A172 (cell line): ENCODE measurements around the gene NTM. TPM values are rescaled to one million over a fixed set of nuclear protein-coding genes. Genes with fewer than 3 reads are reported as not detected.
"Not testable (repeated sequence)": the region's sequence is repeated elsewhere in the genome, so short reads cannot be mapped to it uniquely, and the experiment has no call there.

Source experiments
- DNase-seq: peaks from one replicate; pipeline ENCODE4 v3.0.0-alpha.2; 2015; ENCODE audit warnings: low spot score
- total RNA-seq: library from RNA; depleted of rRNA; stranded (reverse); fragments of >200 nt; shearing (Covaris generic); gene quantifications from 2 replicates; pipeline ENCODE4 v1.2.3, GENCODE V29; 2014

Gene NTM
- total RNA-seq, 1 experiment from 2014 or later, result 1.4 TPM

- DNase-seq, result no peak
Observed at GRCh38 chr11:132046288-132046865, 676.0 kb downstream of the NTM start.

GRCh38 chr11:132047167-132047566 lies 676.8 kb downstream of the NTM start:
- no peak for DNase-seq

GRCh38 chr11:132048040-132048439 lies 677.6 kb downstream of the NTM start:
- DNase-seq, result no peak

GRCh38 chr11:132049205-132049604 lies 678.8 kb downstream of the NTM start:
- DNase-seq, result no peak

GRCh38 chr11:132050049-132050448 lies 679.6 kb downstream of the NTM start:
- DNase-seq, result no peak

GRCh38 chr11:132050577-132051165 lies 680.3 kb downstream of the NTM start:
- no peak for DNase-seq

- DNase-seq, result no peak
Observed at GRCh38 chr11:132051704-132052103, 681.3 kb downstream of the NTM start.

GRCh38 chr11:132052342-132052741 lies 681.9 kb downstream of the NTM start:
- no peak for DNase-seq

- DNase-seq, result no peak
Observed at GRCh38 chr11:132052904-132053303, 682.5 kb downstream of the NTM start.

GRCh38 chr11:132054822-132055221 lies 684.4 kb downstream of the NTM start:
- peak; percentile 95 for DNase-seq

GRCh38 chr11:132055296-132055695 lies 684.9 kb downstream of the NTM start:
- DNase-seq, result no peak

GRCh38 chr11:132056689-132057088 lies 686.3 kb downstream of the NTM start:
- peak; percentile 62 for DNase-seq

- DNase-seq, result no peak
Observed at GRCh38 chr11:132057266-132057665, 686.9 kb downstream of the NTM start.

GRCh38 chr11:132058211-132058772 lies 687.9 kb downstream of the NTM start:
- peak; percentile 74 for DNase-seq

GRCh38 chr11:132060567-132060966 lies 690.2 kb downstream of the NTM start:
- DNase-seq, result no peak

- DNase-seq, result no peak
Observed at GRCh38 chr11:132062031-132062430, 691.6 kb downstream of the NTM start.

GRCh38 chr11:132062541-132062940 lies 692.1 kb downstream of the NTM start:
- no peak for DNase-seq

GRCh38 chr11:132064987-132065620 lies 694.7 kb downstream of the NTM start:
- DNase-seq, result peak; percentile 66

GRCh38 chr11:132068556-132068955 lies 698.1 kb downstream of the NTM start:
- DNase-seq, result no peak

GRCh38 chr11:132069593-132069992 lies 699.2 kb downstream of the NTM start:
- not testable (repeated sequence) for DNase-seq

GRCh38 chr11:132070907-132071306 lies 700.5 kb downstream of the NTM start:
- not testable (repeated sequence) for DNase-seq

- peak; percentile 84 for DNase-seq
Observed at GRCh38 chr11:132072044-132072857, 701.8 kb downstream of the NTM start.
